ENCODE measurements around the gene PGBD1.
A peak's percentile ranks its signal among the peaks of the same experiment; 100 is the strongest.

Gene PGBD1

GRCh38 chr6:28254121-28254519, 27.3 kb upstream of the PGBD1 start:
- TF ChIP-seq MYC (IDR thresholded peaks at IDR 0.05; ENCODE audit: low read depth, low read length) (no peak), MAX (IDR thresholded peaks at IDR 0.05; ENCODE audit: low read depth, low read length) (no peak)
- no peak overlapping the region for H3K4me3 ChIP-seq (ENCODE audit: low read depth, low read length)
- DNase-seq (ENCODE audit: low read depth), result peak; percentile 69

- DNase-seq (ENCODE audit: low read depth), result no peak
- TF ChIP-seq CTCF (IDR thresholded peaks at IDR 0.05; ENCODE audit: low read depth, low read length), result no peak
- TF ChIP-seq MAX (IDR thresholded peaks at IDR 0.05; ENCODE audit: low read depth, low read length), result no peak
- TF ChIP-seq MYC (IDR thresholded peaks at IDR 0.05; ENCODE audit: low read depth, low read length), result no peak
- no peak for TF ChIP-seq POLR2A (IDR thresholded peaks at IDR 0.05; ENCODE audit: extremely low read depth, insufficient read length)
- H3K4me3 ChIP-seq (ENCODE audit: low read depth, low read length), result no peak overlapping the region
Measured at GRCh38 chr6:28257042-28257441, 24.3 kb upstream of the PGBD1 start.

- no peak for DNase-seq (ENCODE audit: low read depth)
- TF ChIP-seq MAX (IDR thresholded peaks at IDR 0.05; ENCODE audit: low read depth, low read length), result no peak
- TF ChIP-seq MYC (IDR thresholded peaks at IDR 0.05; ENCODE audit: low read depth, low read length), result no peak
- no peak for TF ChIP-seq CTCF (IDR thresholded peaks at IDR 0.05; ENCODE audit: low read depth, low read length)
- TF ChIP-seq POLR2A (IDR thresholded peaks at IDR 0.05; ENCODE audit: extremely low read depth, insufficient read length), result no peak
- H3K4me3 ChIP-seq (ENCODE audit: low read depth, low read length), result no peak within 1 kb of the TSS
Measured at GRCh38 chr6:28258877-28259777, 22.2 kb upstream of the PGBD1 start, which contains the start of gene NKAPL. NKAPL (plus strand) TSS chr6:28259297; CDS start chr6:28259372, 75 bp downstream.

DNA sequence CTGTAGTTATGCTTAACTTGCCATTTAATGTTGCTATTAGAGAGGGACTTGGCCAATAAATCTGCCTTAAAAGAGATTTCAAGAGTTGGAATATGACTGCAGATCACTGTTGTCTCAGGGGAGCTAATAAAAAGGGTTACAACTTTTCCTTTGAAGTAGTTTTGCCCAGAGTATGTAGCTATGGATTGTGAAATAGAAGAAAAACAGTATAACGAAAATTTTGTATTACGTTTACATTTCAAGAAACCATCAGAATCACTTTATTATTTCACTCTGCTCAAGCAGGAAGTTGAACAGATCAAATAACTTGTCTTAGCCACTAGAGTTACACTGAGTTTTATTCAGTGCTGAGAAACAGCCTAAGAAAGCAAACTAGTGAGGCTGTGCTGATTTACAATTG, 17.4 kb upstream of the PGBD1 start:
- no peak overlapping the region for H3K4me3 ChIP-seq (ENCODE audit: low read depth, low read length)
- peak; percentile 25 for DNase-seq (ENCODE audit: low read depth)
- TF ChIP-seq MAX (IDR thresholded peaks at IDR 0.05; ENCODE audit: low read depth, low read length) (no peak), CTCF (IDR thresholded peaks at IDR 0.05; ENCODE audit: low read depth, low read length) (no peak), MYC (IDR thresholded peaks at IDR 0.05; ENCODE audit: low read depth, low read length) (no peak), POLR2A (IDR thresholded peaks at IDR 0.05; ENCODE audit: extremely low read depth, insufficient read length) (no peak)

- DNase-seq (ENCODE audit: low read depth), result no peak
- no peak overlapping the region for H3K4me3 ChIP-seq (ENCODE audit: low read depth, low read length)
- no peak for TF ChIP-seq CTCF (IDR thresholded peaks at IDR 0.05; ENCODE audit: low read depth, low read length)
- TF ChIP-seq POLR2A (IDR thresholded peaks at IDR 0.05; ENCODE audit: extremely low read depth, insufficient read length), result no peak
- no peak for TF ChIP-seq MYC (IDR thresholded peaks at IDR 0.05; ENCODE audit: low read depth, low read length)
- TF ChIP-seq MAX (IDR thresholded peaks at IDR 0.05; ENCODE audit: low read depth, low read length), result no peak
Measured at GRCh38 chr6:28264834-28265401, 16.5 kb upstream of the PGBD1 start.

DNA sequence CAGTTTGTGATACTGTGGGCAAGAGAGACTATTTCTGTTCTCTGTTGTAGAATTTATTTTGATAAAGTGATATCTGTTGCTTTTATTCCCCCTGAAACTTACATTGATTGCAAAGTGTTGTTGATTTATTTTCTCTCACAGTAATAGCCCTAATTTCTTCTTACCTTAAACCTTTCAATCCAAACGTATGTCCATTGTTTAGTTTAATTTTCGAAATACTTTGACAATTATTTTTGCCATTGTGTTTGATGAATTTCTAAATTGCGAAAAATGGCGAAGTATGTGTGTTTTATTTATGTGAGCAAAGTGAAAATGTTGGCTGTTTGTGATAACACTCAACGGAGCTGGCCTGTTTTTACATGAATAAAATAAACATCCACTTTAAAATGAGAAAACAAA, 14.8 kb upstream of the PGBD1 start:
- no peak for TF ChIP-seq MYC (IDR thresholded peaks at IDR 0.05; ENCODE audit: low read depth, low read length)
- TF ChIP-seq MAX (IDR thresholded peaks at IDR 0.05; ENCODE audit: low read depth, low read length), result no peak
- TF ChIP-seq POLR2A (IDR thresholded peaks at IDR 0.05; ENCODE audit: extremely low read depth, insufficient read length), result no peak
- no peak for TF ChIP-seq CTCF (IDR thresholded peaks at IDR 0.05; ENCODE audit: low read depth, low read length)
- no peak for DNase-seq (ENCODE audit: low read depth)
- peak overlapping the region; percentile 84 for H3K4me3 ChIP-seq (ENCODE audit: low read depth, low read length)
